HFF-Myc (cell line): ENCODE results near the gene CNTLN.
"Not testable (repeated sequence)": the region's sequence is repeated elsewhere in the genome, so short reads cannot be mapped to it uniquely, and the experiment has no call there.

Source experiments
- DNase-seq: peaks from one replicate; pipeline ENCODE4 v3.0.0-alpha.2; 2011; ENCODE audit warnings: low read depth; ENCODE audit errors: extremely low read depth
- H3K4me3 ChIP-seq: replicated peaks from 2 replicates; pipeline ENCODE4 v1.5.1; 2011; ENCODE audit warnings: low read depth, mild to moderate bottlenecking, control low read depth, low read length
- TF ChIP-seq, protein P1 (sequence below): IDR thresholded peaks from 2 replicates; pipeline ENCODE4 v1.5.1; 2012; ENCODE audit warnings: mild to moderate bottlenecking, low read depth, low read length, control low read depth; ENCODE audit errors: missing control alignments

The CNTLN gene

DNA sequence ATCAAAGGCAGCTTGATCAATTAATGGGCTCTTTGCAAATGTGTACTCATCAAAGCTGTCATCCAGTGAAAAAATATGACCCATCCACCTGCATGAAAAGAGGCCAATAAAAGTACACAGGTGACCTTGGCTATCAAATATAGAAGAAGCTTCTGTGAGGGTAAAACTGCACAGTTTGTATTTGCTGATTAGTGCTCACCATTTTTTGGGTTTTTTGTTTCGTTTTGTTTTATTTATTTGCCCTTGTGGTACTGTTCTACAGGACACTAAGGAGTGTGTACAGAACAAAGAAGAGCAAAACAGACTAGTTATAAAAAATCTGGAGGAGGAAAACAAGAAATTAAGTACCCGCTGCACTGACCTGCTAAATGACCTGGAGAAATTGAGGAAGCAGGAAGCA, 101.3 kb downstream of the CNTLN start:
- TF ChIP-seq, protein P1, sequence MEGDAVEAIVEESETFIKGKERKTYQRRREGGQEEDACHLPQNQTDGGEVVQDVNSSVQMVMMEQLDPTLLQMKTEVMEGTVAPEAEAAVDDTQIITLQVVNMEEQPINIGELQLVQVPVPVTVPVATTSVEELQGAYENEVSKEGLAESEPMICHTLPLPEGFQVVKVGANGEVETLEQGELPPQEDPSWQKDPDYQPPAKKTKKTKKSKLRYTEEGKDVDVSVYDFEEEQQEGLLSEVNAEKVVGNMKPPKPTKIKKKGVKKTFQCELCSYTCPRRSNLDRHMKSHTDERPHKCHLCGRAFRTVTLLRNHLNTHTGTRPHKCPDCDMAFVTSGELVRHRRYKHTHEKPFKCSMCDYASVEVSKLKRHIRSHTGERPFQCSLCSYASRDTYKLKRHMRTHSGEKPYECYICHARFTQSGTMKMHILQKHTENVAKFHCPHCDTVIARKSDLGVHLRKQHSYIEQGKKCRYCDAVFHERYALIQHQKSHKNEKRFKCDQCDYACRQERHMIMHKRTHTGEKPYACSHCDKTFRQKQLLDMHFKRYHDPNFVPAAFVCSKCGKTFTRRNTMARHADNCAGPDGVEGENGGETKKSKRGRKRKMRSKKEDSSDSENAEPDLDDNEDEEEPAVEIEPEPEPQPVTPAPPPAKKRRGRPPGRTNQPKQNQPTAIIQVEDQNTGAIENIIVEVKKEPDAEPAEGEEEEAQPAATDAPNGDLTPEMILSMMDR, result no peak
- no peak overlapping the region for H3K4me3 ChIP-seq
- DNase-seq, result no peak

DNA sequence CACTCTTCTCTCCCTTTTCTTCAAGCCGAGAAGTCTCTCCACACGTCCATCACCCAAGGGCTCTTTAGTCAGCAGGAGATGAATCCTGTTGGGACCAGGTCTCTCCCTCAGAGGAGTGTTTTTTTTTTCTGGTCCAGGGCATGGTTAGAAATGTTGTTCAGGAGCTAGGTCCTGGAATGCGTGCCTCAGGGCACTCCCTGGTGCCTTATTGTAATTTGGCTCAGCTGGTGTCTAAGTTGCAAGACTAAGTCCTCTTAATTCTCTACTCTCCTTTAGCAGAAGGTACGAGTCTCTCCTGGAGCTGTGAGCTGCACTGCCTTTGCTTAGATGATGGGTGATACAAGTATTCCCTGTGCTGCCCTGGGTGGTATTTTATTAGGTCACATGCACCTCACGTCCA, 111.9 kb downstream of the CNTLN start:
- H3K4me3 ChIP-seq, result no peak overlapping the region
- DNase-seq, result no peak
- TF ChIP-seq, protein P1, result no peak

DNA sequence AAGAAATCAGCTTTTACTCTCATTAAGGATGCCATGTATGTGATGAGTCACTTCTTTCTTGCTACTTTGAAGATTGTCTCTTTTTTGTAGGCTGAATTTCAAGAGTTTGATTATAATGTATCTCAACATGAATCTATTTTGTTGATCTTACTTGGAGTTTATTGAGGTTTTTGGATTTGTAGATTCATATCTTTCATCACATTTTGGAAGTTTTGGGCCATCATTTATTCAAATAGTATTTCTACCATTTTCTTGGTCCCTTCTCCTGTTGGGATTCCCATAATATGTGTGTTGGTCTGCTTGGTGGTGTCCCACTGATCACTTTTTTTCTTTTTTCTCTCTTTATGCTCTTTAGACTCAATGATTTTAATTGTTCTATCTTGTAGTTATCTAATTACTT, 116.3 kb downstream of the CNTLN start:
- TF ChIP-seq, protein P1, result no peak
- no peak overlapping the region for H3K4me3 ChIP-seq
- DNase-seq, result no peak

DNA sequence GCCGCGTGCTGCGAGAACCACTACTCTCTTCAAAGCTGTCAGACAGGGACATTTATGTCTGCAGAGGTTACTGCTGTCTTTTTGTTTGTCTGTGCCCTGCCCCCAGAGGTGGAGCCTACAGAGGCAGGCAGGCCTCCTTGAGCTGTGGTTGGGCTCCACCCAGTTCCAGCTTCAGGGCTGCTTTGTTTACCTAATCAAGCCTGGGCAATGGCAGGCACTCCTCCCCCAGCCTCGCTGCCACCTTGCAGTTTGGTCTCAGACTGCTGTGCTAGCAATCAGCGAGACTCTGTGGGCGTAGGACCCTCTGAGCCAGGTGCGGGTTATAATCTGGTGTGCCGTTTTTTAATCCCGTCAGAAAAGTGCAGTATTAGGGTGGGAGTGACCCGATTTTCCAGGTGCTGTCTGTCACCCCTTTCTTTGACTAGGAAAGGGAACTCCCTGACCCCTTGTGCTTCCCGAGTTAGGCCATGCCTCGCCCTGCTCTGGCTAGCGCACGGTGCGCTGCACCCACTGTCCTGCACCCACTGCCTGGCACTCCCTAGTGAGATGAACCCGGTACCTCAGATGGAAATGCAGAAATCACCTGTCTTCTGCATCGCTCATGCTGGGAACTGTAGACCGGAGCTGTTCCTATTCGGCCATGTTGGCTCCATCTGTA, 133.8 kb downstream of the CNTLN start:
- not testable (repeated sequence) for H3K4me3 ChIP-seq, DNase-seq

DNA sequence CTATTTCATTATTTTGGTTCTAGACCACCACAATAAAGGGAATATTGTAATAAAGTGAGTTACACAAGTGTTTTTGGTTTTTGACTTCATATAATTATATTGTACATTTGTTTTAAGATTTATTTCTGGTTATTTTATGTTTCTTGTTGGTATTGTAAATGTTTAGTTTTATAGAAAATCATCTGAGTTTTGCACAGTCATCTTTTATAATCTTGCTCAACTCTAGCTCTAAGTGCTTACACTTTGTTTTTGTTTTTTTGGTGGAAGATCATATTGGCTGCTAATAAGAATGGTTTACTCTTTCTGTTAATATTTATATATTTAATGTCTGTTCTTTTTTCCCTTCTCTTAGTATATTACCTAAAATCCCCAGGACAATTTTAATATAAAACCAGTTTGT, 135.0 kb downstream of the CNTLN start:
- no peak for DNase-seq
- TF ChIP-seq, protein P1, result no peak
- no peak overlapping the region for H3K4me3 ChIP-seq

DNA sequence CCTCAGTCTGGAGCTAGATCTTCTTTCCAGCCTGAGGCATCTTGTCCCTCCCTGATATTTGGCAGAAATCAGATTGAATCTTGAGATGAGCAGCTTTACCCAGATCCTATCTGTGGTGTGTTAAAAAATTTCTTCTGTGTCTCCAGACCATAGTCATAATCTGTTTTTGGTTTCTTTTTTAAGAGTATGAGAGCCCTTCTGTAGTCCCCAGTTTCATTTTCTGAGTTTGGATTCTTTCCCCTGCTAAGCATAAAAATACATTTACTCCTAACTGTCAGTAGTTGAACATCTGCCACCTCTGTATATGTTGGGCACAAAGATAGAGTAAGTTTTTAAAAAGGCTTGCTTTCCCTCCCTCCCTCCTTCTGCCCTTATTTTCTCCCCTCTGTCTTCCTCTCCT, 137.7 kb downstream of the CNTLN start:
- TF ChIP-seq, protein P1, result no peak
- DNase-seq, result no peak
- H3K4me3 ChIP-seq, result no peak overlapping the region

DNA sequence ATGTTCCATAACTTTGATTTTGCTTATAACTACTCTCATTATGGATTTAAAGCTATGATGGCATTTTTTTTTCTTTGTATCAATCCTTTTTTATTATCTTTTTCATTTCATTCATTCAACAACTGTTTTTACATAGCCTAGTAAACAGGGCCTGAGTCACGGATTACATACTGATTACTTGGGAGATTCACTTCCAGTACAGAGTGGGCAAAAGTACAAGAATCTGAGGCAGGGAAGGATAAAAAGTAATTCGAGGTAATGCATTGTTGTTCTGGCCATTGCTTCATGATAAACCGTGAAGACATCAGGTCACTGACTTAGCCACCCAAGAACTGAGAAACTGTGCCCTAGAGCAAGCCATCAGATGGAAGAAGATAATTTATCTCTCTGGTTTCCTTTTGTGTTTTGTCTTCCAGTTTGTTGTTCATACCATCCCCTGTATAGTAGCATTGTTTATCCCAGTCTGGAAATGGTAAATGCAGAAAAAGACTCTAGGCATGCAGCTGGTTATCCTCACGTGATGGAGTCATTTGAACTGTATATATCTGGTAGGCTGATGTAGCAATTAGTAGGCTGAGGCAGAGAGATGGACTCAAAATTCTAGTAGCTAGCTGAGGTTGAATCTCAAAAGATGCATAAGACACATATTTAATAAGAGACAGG, 145.6 kb downstream of the CNTLN start:
- H3K4me3 ChIP-seq, result no peak overlapping the region
- DNase-seq, result no peak
- TF ChIP-seq, protein P1, result no peak

DNA sequence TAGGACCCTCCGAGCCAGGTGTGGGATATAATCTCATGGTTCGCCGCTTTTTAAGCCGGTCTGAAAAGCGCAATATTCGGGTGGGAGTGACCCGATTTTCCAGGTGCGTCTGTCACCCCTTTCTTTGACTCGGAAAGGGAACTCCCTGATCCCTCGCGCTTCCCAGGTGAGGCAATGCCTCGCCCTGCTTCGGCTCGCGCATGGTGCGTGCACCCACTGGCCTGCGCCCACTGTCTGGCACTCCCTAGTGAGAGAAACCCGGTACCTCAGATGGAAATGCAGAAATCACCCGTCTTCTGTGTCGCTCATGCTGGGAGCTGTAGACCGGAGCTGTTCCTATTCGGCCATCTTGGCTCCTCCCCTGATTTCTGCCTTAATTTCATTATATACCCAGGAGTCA, 155.8 kb downstream of the CNTLN start:
- DNase-seq, H3K4me3 ChIP-seq: not testable (repeated sequence)
